ENCODE data around the gene SMARCA2.

SMARCA2 gene

GRCh38 chr9:2015581-2016407 is 647 bp downstream of the SMARCA2 start:
- Histone ChIP-seq H3K36me3 (ENCODE audit: control insufficient read depth in 4 of 4, insufficient read depth in 4 of 4, low read length in 3 of 4) (no peaks in the 10 kb centered on the region), H3K27ac (ENCODE audit: insufficient read depth in 1 of 2, low read depth in 1 of 2, low read length in 2 of 2, poor library complexity in 1 of 2, severe bottlenecking in 2 of 2) (peak overlapping the region; percentile 64 to 94), H3K9me3 (ENCODE audit: control extremely low read depth in 1 of 5, control insufficient read depth in 4 of 5, insufficient read depth in 2 of 5, low read depth in 1 of 5, low read length in 4 of 5) (no peaks in the 10 kb centered on the region), H3K4me1 (ENCODE audit: control extremely low read depth in 1 of 4, control insufficient read depth in 4 of 4, insufficient read depth in 4 of 4, low read length in 3 of 4) (peaks cover 25 to 48% (median 37%) of the 10 kb centered on the region in 4 experiments), H3K27me3 (replicated peaks in 2 of 5; ENCODE audit: control insufficient read depth in 4 of 5, insufficient read depth in 5 of 5, low read length in 4 of 5) (no peaks in the 10 kb centered on the region), H3K4me3 (ENCODE audit: control insufficient read depth in 1 of 7, extremely low read depth in 1 of 7, insufficient read depth in 4 of 7, low read depth in 2 of 7, low read length in 6 of 7) (peak overlapping the region; percentile 93 to 99 (median 96))
- DNase-seq: peak in 2 of 3 donors; percentile 50 to 66
- ChIA-PET CTCF (interaction anchor here (1.0 to 2.6 kb wide), 3 partner anchors 9 to 73 kb away, joined by 4 to 7 read pairs (median 5); no protein-coding TSS in a partner anchor), POLR2A (interaction anchor here (1.1 to 2.2 kb wide), 2 partner anchors 8 to 12 kb away, joined by 3 to 11 read pairs; no protein-coding TSS in a partner anchor)
- WGBS (ENCODE audit: insufficient coverage): 0% methylated on average over 27 of the region's 59 CpGs

GRCh38 chr9:2016408-2017330 is 1.5 kb downstream of the SMARCA2 start:
- CTCF ChIA-PET: interaction anchor here (2.5 kb wide), 1 partner anchor 8 kb away, joined by 7 read pairs; no protein-coding TSS in a partner anchor
- H3K27me3 ChIP-seq (replicated peaks in 2 of 5; ENCODE audit: control insufficient read depth in 4 of 5, insufficient read depth in 5 of 5, low read length in 4 of 5): no peaks in the 10 kb centered on the region
- peaks cover 31 to 57% (median 45%) of the 10 kb centered on the region in 4 experiments for H3K4me1 ChIP-seq (ENCODE audit: control extremely low read depth in 1 of 4, control insufficient read depth in 4 of 4, insufficient read depth in 4 of 4, low read length in 3 of 4)
- no peaks in the 10 kb centered on the region for H3K9me3 ChIP-seq (ENCODE audit: control extremely low read depth in 1 of 5, control insufficient read depth in 4 of 5, insufficient read depth in 2 of 5, low read depth in 1 of 5, low read length in 4 of 5)
- POLR2A ChIA-PET: interaction anchor here (1.4 to 2.2 kb wide), 2 partner anchors 11 to 15 kb away, joined by 3 to 11 read pairs; no protein-coding TSS in a partner anchor
- peak overlapping the region; percentile 92 to 94 for H3K27ac ChIP-seq (ENCODE audit: insufficient read depth in 1 of 2, low read depth in 1 of 2, low read length in 2 of 2, poor library complexity in 1 of 2, severe bottlenecking in 2 of 2)
- peak; percentile 78 to 91 (median 85) for DNase-seq
- H3K4me3 ChIP-seq (ENCODE audit: control insufficient read depth in 1 of 7, extremely low read depth in 1 of 7, insufficient read depth in 4 of 7, low read depth in 2 of 7, low read length in 6 of 7): peak overlapping the region; percentile 93 to 99 (median 96)
- H3K36me3 ChIP-seq (ENCODE audit: control insufficient read depth in 4 of 4, insufficient read depth in 4 of 4, low read length in 3 of 4): no peaks in the 10 kb centered on the region
- 0% methylated on average over 64 of the region's 85 CpGs for WGBS (ENCODE audit: insufficient coverage)

- no peaks in the 10 kb centered on the region for H3K9me3 ChIP-seq (ENCODE audit: control extremely low read depth in 1 of 5, control insufficient read depth in 4 of 5, insufficient read depth in 2 of 5, low read depth in 1 of 5, low read length in 4 of 5)
- H3K36me3 ChIP-seq (ENCODE audit: control insufficient read depth in 4 of 4, insufficient read depth in 4 of 4, low read length in 3 of 4): no peaks in the 10 kb centered on the region
- peaks cover 39 to 66% (median 54%) of the 10 kb centered on the region in 4 experiments for H3K4me1 ChIP-seq (ENCODE audit: control extremely low read depth in 1 of 4, control insufficient read depth in 4 of 4, insufficient read depth in 4 of 4, low read length in 3 of 4)
- ChIA-PET CTCF (interaction anchor here (0.6 kb wide), 2 partner anchors 31 to 167 kb away, joined by 3 read pairs; no protein-coding TSS in a partner anchor), POLR2A (interaction anchor here (1.4 to 2.2 kb wide), 2 partner anchors 10 to 14 kb away, joined by 3 to 11 read pairs; no protein-coding TSS in a partner anchor)
- H3K27ac ChIP-seq (ENCODE audit: insufficient read depth in 1 of 2, low read depth in 1 of 2, low read length in 2 of 2, poor library complexity in 1 of 2, severe bottlenecking in 2 of 2): peak overlapping the region; percentile 92 to 94
- H3K27me3 ChIP-seq (replicated peaks in 2 of 5; ENCODE audit: control insufficient read depth in 4 of 5, insufficient read depth in 5 of 5, low read length in 4 of 5): no peaks in the 10 kb centered on the region
- peak; percentile 92 to 98 (median 96) for DNase-seq
- peak overlapping the region; percentile 93 to 99 (median 96) for H3K4me3 ChIP-seq (ENCODE audit: control insufficient read depth in 1 of 7, extremely low read depth in 1 of 7, insufficient read depth in 4 of 7, low read depth in 2 of 7, low read length in 6 of 7)
- WGBS (ENCODE audit: insufficient coverage): 0% methylated on average over 64 of the region's 81 CpGs
Measured at GRCh38 chr9:2017331-2018161, 2.4 kb downstream of the SMARCA2 start.

- Histone ChIP-seq H3K27ac (ENCODE audit: insufficient read depth in 1 of 2, low read depth in 1 of 2, low read length in 2 of 2, poor library complexity in 1 of 2, severe bottlenecking in 2 of 2) (peak overlapping the region; percentile 92 to 94), H3K9me3 (ENCODE audit: control extremely low read depth in 1 of 5, control insufficient read depth in 4 of 5, insufficient read depth in 2 of 5, low read depth in 1 of 5, low read length in 4 of 5) (no peaks in the 10 kb centered on the region), H3K36me3 (ENCODE audit: control insufficient read depth in 4 of 4, insufficient read depth in 4 of 4, low read length in 3 of 4) (no peaks in the 10 kb centered on the region), H3K4me3 (ENCODE audit: control insufficient read depth in 1 of 7, extremely low read depth in 1 of 7, insufficient read depth in 4 of 7, low read depth in 2 of 7, low read length in 6 of 7) (peak overlapping the region; percentile 93 to 99 (median 96)), H3K27me3 (replicated peaks in 2 of 5; ENCODE audit: control insufficient read depth in 4 of 5, insufficient read depth in 5 of 5, low read length in 4 of 5) (no peaks in the 10 kb centered on the region), H3K4me1 (ENCODE audit: control extremely low read depth in 1 of 4, control insufficient read depth in 4 of 4, insufficient read depth in 4 of 4, low read length in 3 of 4) (peaks cover 46 to 72% (median 61%) of the 10 kb centered on the region in 4 experiments)
- CTCF ChIA-PET: interaction anchor here (0.6 kb wide), 2 partner anchors 30 to 166 kb away, joined by 3 read pairs; no protein-coding TSS in a partner anchor
- POLR2A ChIA-PET: interaction anchor here (1.4 to 2.2 kb wide), 2 partner anchors 9 to 14 kb away, joined by 3 to 11 read pairs; no protein-coding TSS in a partner anchor
- no peak for DNase-seq
- 0% methylated on average over 2 of the region's 7 CpGs for WGBS (ENCODE audit: insufficient coverage)
Measured at GRCh38 chr9:2018162-2018643, 3.1 kb downstream of the SMARCA2 start.

GRCh38 chr9:2018764-2019558 is 3.8 kb downstream of the SMARCA2 start:
- H3K4me1 ChIP-seq (ENCODE audit: control extremely low read depth in 1 of 4, control insufficient read depth in 4 of 4, insufficient read depth in 4 of 4, low read length in 3 of 4): peaks cover 53 to 74% (median 65%) of the 10 kb centered on the region in 4 experiments
- DNase-seq: no peak
- no peaks in the 10 kb centered on the region for H3K9me3 ChIP-seq (ENCODE audit: control extremely low read depth in 1 of 5, control insufficient read depth in 4 of 5, insufficient read depth in 2 of 5, low read depth in 1 of 5, low read length in 4 of 5)
- POLR2A ChIA-PET: no interaction called here
- no peaks in the 10 kb centered on the region for H3K36me3 ChIP-seq (ENCODE audit: control insufficient read depth in 4 of 4, insufficient read depth in 4 of 4, low read length in 3 of 4)
- peak overlapping the region in 6 of 7 experiments; percentile 93 to 99 (median 96) for H3K4me3 ChIP-seq (ENCODE audit: control insufficient read depth in 1 of 7, extremely low read depth in 1 of 7, insufficient read depth in 4 of 7, low read depth in 2 of 7, low read length in 6 of 7)
- CTCF ChIA-PET: no interaction called here
- no peaks in the 10 kb centered on the region for H3K27me3 ChIP-seq (replicated peaks in 2 of 5; ENCODE audit: control insufficient read depth in 4 of 5, insufficient read depth in 5 of 5, low read length in 4 of 5)
- peak overlapping the region; percentile 13 to 94 for H3K27ac ChIP-seq (ENCODE audit: insufficient read depth in 1 of 2, low read depth in 1 of 2, low read length in 2 of 2, poor library complexity in 1 of 2, severe bottlenecking in 2 of 2)
- WGBS (ENCODE audit: insufficient coverage): 5% methylated on average over 4 of the region's 6 CpGs
